T-helper 9 cell (primary cell): ENCODE measurements around the gene MED26.
A peak's percentile ranks its signal among the peaks of the same experiment; 100 is the strongest.

Source experiments
- DNase-seq: peaks from one replicate; pipeline ENCODE4 v3.0.0-alpha.2; 2020

Gene MED26

GRCh38 chr19:16587833-16588823, 39.9 kb downstream of the MED26 start:
- DNase-seq: peak; percentile 57

- DNase-seq: peak; percentile 52
Observed at GRCh38 chr19:16586991-16587832, 40.8 kb downstream of the MED26 start.

- DNase-seq: no peak
Observed at GRCh38 chr19:16586477-16586871, 41.5 kb downstream of the MED26 start.

- no peak for DNase-seq
Observed at GRCh38 chr19:16585808-16586476, 42.1 kb downstream of the MED26 start.

- DNase-seq: no peak
Observed at GRCh38 chr19:16585094-16585801, 42.8 kb downstream of the MED26 start.

- DNase-seq: peak; percentile 89
Observed at GRCh38 chr19:16584248-16585093, 43.5 kb downstream of the MED26 start.

- DNase-seq: no peak
Observed at GRCh38 chr19:16582486-16583261, 45.3 kb downstream of the MED26 start.

- no peak for DNase-seq
Observed at GRCh38 chr19:16581971-16582343, 46.0 kb downstream of the MED26 start.

- no peak for DNase-seq
Observed at GRCh38 chr19:16581145-16581970, 46.6 kb downstream of the MED26 start.

- no peak for DNase-seq
Observed at GRCh38 chr19:16579381-16579780, 48.6 kb downstream of the MED26 start.

GRCh38 chr19:16577531-16577985, 50.4 kb downstream of the MED26 start:
- DNase-seq: no peak

GRCh38 chr19:16576690-16577530, 51.1 kb downstream of the MED26 start:
- DNase-seq: no peak

- no peak for DNase-seq
Observed at GRCh38 chr19:16575861-16576689, 51.9 kb downstream of the MED26 start.

GRCh38 chr19:16575282-16575681, 52.7 kb downstream of the MED26 start:
- DNase-seq: no peak

- DNase-seq: no peak
Observed at GRCh38 chr19:16573925-16574324, 54.1 kb downstream of the MED26 start.

- no peak for DNase-seq
Observed at GRCh38 chr19:16573296-16573695, 54.7 kb downstream of the MED26 start.
